NOMO-1 treated with DMSO at 0.1 percent for 48 hours (cell line): ENCODE data around the gene DCLK3.

ENCODE experiments used
- DNase-seq: peaks from one replicate; lab custom pipeline; 2025; ENCODE audit not compliant: unreplicated experiment; lab: John Stamatoyannopoulos, UW

Gene DCLK3

GRCh38 chr3:36677331-36678007 lies 86.9 kb downstream of the DCLK3 start:
- DNase-seq, result no peak

GRCh38 chr3:36674816-36675215 lies 89.5 kb downstream of the DCLK3 start:
- no peak for DNase-seq

GRCh38 chr3:36669764-36670163 lies 94.6 kb downstream of the DCLK3 start:
- DNase-seq, result no peak

DNA sequence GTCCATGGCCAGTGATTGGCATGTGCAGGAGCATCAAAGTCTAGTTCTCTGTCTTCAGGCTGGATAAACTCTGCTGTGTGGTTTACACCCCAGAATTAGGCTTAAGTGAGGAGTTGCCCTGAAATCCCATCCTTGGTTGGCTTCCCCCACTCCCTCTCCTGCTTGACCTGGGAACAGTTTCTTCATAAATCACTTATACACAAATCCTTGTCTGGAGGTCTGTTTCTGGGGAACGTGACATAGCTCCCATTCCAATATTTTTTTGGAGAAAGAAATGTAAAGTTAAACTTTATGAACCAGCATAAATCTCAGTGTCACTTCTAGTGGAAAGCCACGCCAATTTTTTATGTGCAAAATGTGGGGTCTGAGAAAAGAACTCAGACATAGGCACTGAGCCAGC lies 98.2 kb downstream of the DCLK3 start:
- no peak for DNase-seq

- DNase-seq, result no peak
Measured at GRCh38 chr3:36663666-36664291, 100.6 kb downstream of the DCLK3 start.

DNA sequence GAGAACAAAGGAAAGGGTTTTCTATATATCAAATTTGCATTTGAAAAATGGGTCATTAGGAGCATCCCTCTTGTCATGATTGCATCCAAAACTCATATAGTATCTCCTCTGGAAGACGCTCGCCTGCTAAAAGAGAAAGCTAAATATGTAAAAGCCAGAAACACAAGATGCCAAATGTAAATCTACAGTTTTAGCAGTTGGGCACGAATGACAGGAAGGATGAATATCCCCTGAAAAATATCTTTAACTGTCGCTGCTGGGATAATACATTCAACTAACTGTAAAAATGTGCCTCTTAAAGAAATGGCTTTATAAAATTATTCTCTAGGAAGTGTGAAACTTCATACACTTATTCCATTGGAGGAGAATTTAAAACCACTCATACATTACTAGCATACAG lies 101.7 kb downstream of the DCLK3 start:
- no peak for DNase-seq
